Suprapubic skin (tissue), 4 donors: Measurements from ENCODE around the gene PDE6B. TPM values are rescaled to one million over a fixed set of nuclear protein-coding genes. Genes with fewer than 3 reads are reported as not detected.

Experiments used
- DNase-seq, 2 donors: peaks; one replicate each; pipeline ENCODE4 v3.0.0-alpha.2; 2019; ENCODE audit warnings: low spot score in 2 of 2
- H3K27ac ChIP-seq: fragments of 200-600 bp; sonication (generic); one replicate; pipeline ENCODE4 v1.5.1; 2019
- H3K27me3 ChIP-seq: fragments of 200-600 bp; sonication (generic); one replicate; pipeline ENCODE4 v1.5.1; 2019
- H3K36me3 ChIP-seq: fragments of 200-600 bp; sonication (generic); one replicate; pipeline ENCODE4 v1.5.1; 2019
- H3K4me1 ChIP-seq: fragments of 200-600 bp; sonication (generic); one replicate; pipeline ENCODE4 v1.5.1; 2019
- H3K4me3 ChIP-seq: fragments of 200-600 bp; sonication (generic); one replicate; pipeline ENCODE4 v1.5.1; 2019; ENCODE audit warnings: mild to moderate bottlenecking
- H3K9me3 ChIP-seq: fragments of 200-600 bp; sonication (generic); one replicate; pipeline ENCODE4 v1.5.1; 2019
- CTCF ChIP-seq, 2 donors: fragments of 200-600 bp in 1 of 2; fragments of 450-650 bp in 1 of 2; sonication (generic) in 1 of 2; IDR thresholded peaks; one replicate each; pipeline ENCODE4 v1.5.1; 2016 to 2019; ENCODE audit warnings: antibody characterized with exemption in 2 of 2, mild to moderate bottlenecking in 1 of 2, moderate library complexity in 1 of 2
- EP300 ChIP-seq: sonication (generic); formaldehyde crosslinking; IDR thresholded peaks from one replicate; pipeline ENCODE4 v1.6.1; 2017; ENCODE audit warnings: antibody characterized with exemption
- POLR2A ChIP-seq, 2 donors: fragments of 450-650 bp; IDR thresholded peaks; one replicate each; pipeline ENCODE4 v1.6.1; 2017; ENCODE audit warnings: antibody characterized with exemption in 2 of 2, mild to moderate bottlenecking in 2 of 2, moderate library complexity in 2 of 2
- POLR2AphosphoS5 ChIP-seq, 3 donors: sonication (generic); formaldehyde crosslinking; IDR thresholded peaks; one replicate each; pipeline ENCODE4 v1.6.1; 2017; ENCODE audit warnings: antibody characterized with exemption in 3 of 3
- WGBS: methylation state at CpG from one replicate; pipeline ENCODE4 v1.1.5; 2018; 5-methylcytosine and 5-hydroxymethylcytosine counted together
- total RNA-seq, 4 donors: library from RNA; depleted of rRNA; stranded (reverse); fragments of >200 nt; gene quantifications; one replicate each; pipeline ENCODE4 v1.1.0, GENCODE V29; 2016

PDE6B gene
- total RNA-seq, 4 donors from 2014 or later, result 0.95 to 9.5 TPM; not detected in 2

GRCh38 chr4:718460-718859, 93.1 kb downstream of the PDE6B start:
- no peak overlapping the region for H3K27ac ChIP-seq
- peaks cover 12% of the 10 kb centered on the region for H3K36me3 ChIP-seq
- H3K4me1 ChIP-seq, result peaks cover 28% of the 10 kb centered on the region
- H3K9me3 ChIP-seq, result no peaks in the 10 kb centered on the region
- TF ChIP-seq POLR2AphosphoS5 (IDR thresholded peaks at IDR 0.05) (no peak), EP300 (no peak), POLR2A (IDR thresholded peaks at IDR 0.05) (no peak), CTCF (IDR thresholded peaks at IDR 0.05) (no peak)
- no peak overlapping the region for H3K4me3 ChIP-seq
- no peaks in the 10 kb centered on the region for H3K27me3 ChIP-seq
- 82% methylated on average over 6 of the region's 8 CpGs for WGBS
- no peak for DNase-seq

Other genes with a start within 250 kb of the PDE6B start
- gene ZNF721, start 126.4 kb upstream of the PDE6B start, total RNA-seq, result 10 to 100 TPM; 25.8 to 57.0 (median 41.5) TPM
- gene PIGG, start 126.4 kb upstream of the PDE6B start, total RNA-seq, result 100 to 1,000 TPM in 1 of 4 donors, 10 to 100 TPM in 3; 44.8 to 148 (median 59.2) TPM
- 1 to 10 TPM in 3 of 4 donors, under 1 TPM in 1; 0.40 to 8.7 (median 3.5) TPM for gene TMEM271, start 49.3 kb upstream of the PDE6B start, total RNA-seq
- gene ATP5ME, start 48.7 kb downstream of the PDE6B start, total RNA-seq, result 100 to 1,000 TPM in 2 of 4 donors, 10 to 100 TPM in 2; 60.2 to 167 (median 102) TPM
- gene MYL5, start 49.0 kb downstream of the PDE6B start, total RNA-seq, result 10 to 100 TPM in 2 of 4 donors, 1 to 10 TPM in 2; 5.3 to 20.4 (median 10.5) TPM
- 10 to 100 TPM in 3 of 4 donors, 1 to 10 TPM in 1; 8.9 to 21.1 (median 17.4) TPM for gene SLC49A3, start 63.6 kb downstream of the PDE6B start, total RNA-seq
- gene PCGF3, start 80.3 kb downstream of the PDE6B start, total RNA-seq, result 100 to 1,000 TPM in 1 of 4 donors, 10 to 100 TPM in 3; 59.7 to 152 (median 71.2) TPM
- gene CPLX1, start 200.6 kb downstream of the PDE6B start, total RNA-seq, result under 1 TPM in 2 of 4 donors, not detected in 2; 0.38 to 0.44 TPM